Ishikawa (cell line): Measurements from ENCODE around the gene ZKSCAN8.

ENCODE experiments used
- CEBPB ChIP-seq: IDR thresholded peaks from 2 replicates; pipeline ENCODE4 v1.6.1; 2012
- CREB1 ChIP-seq: IDR thresholded peaks from 2 replicates; pipeline ENCODE4 v1.6.1; 2012; ENCODE audit warnings: low read depth
- EGR1 ChIP-seq: IDR thresholded peaks from 2 replicates; pipeline ENCODE4 v1.6.1; 2012
- EP300 ChIP-seq: IDR thresholded peaks from 2 replicates; pipeline ENCODE4 v1.6.1; 2012; ENCODE audit warnings: borderline replicate concordance
- FOXM1 ChIP-seq: IDR thresholded peaks from 2 replicates; pipeline ENCODE4 v1.6.1; 2012; ENCODE audit warnings: low read depth, borderline replicate concordance
- MAX ChIP-seq: IDR thresholded peaks from 2 replicates; pipeline ENCODE4 v1.6.1; 2012
- NFIC ChIP-seq: IDR thresholded peaks from 2 replicates; pipeline ENCODE4 v1.6.1; 2012
- RAD21 ChIP-seq: IDR thresholded peaks from 2 replicates; pipeline ENCODE4 v1.6.1; 2012; ENCODE audit warnings: low read depth
- TAF1 ChIP-seq: IDR thresholded peaks from 2 replicates; pipeline ENCODE4 v1.6.1; 2012; ENCODE audit warnings: low read depth, mild to moderate bottlenecking
- TCF12 ChIP-seq: IDR thresholded peaks from 2 replicates; pipeline ENCODE4 v1.6.1; 2012; ENCODE audit warnings: low read depth
- TEAD4 ChIP-seq: IDR thresholded peaks from 2 replicates; pipeline ENCODE4 v1.6.1; 2012
- USF1 ChIP-seq: IDR thresholded peaks from 2 replicates; pipeline ENCODE4 v1.6.1; 2012
- YY1 ChIP-seq: IDR thresholded peaks from 2 replicates; pipeline ENCODE4 v1.6.1; 2012; ENCODE audit warnings: low read depth
- ZBTB7A ChIP-seq: IDR thresholded peaks from 2 replicates; pipeline ENCODE4 v1.6.1; 2012; ENCODE audit warnings: low read depth
- TF ChIP-seq, protein P1 (sequence below): IDR thresholded peaks from 2 replicates; pipeline ENCODE4 v1.6.1; 2012; ENCODE audit warnings: low read depth, mild to moderate bottlenecking

Gene ZKSCAN8

DNA sequence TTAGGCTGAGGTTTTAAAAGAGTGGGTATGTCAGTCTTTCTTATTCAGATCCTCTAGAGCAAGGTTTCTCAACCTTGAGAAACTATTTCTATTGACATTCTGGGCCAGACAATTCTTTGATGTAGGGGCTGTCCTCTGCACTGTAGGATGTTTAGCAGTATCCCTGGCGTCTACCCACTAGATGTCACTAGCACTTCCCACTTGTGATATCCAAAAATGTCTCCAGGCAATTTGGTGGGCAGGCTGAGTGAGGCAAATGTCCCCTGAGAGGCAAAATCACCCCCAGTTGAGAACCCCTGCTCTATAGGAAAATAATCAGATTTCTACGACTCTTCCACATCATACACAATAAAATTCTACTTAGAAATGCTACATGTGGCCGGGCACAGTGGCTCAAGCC is 7.7 kb upstream of the ZKSCAN8 start:
- TF ChIP-seq RAD21 = peak; percentile 28; the same call in 1 of the 2 replicates
- no peak for TF ChIP-seq CREB1
- TF ChIP-seq EGR1 = no peak

DNA sequence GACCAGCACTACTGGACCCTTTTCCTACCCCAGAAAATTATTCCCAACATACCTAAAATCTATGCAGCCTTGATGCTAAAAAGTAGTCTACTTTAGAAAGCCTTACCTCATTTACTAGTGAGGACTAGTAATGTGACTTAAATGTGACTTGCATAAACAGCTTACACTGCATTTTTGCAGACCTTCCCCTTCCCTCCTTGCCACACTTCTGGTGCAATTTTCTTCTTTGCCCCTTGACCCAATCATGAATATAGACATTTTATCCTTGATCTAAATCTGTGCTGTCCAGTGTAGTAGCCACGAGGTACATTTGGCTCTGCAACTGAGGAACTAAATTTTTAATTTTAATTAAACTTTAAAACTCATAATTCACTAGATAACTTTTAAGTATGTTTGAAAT is 7.0 kb upstream of the ZKSCAN8 start:
- TF ChIP-seq, protein P1, sequence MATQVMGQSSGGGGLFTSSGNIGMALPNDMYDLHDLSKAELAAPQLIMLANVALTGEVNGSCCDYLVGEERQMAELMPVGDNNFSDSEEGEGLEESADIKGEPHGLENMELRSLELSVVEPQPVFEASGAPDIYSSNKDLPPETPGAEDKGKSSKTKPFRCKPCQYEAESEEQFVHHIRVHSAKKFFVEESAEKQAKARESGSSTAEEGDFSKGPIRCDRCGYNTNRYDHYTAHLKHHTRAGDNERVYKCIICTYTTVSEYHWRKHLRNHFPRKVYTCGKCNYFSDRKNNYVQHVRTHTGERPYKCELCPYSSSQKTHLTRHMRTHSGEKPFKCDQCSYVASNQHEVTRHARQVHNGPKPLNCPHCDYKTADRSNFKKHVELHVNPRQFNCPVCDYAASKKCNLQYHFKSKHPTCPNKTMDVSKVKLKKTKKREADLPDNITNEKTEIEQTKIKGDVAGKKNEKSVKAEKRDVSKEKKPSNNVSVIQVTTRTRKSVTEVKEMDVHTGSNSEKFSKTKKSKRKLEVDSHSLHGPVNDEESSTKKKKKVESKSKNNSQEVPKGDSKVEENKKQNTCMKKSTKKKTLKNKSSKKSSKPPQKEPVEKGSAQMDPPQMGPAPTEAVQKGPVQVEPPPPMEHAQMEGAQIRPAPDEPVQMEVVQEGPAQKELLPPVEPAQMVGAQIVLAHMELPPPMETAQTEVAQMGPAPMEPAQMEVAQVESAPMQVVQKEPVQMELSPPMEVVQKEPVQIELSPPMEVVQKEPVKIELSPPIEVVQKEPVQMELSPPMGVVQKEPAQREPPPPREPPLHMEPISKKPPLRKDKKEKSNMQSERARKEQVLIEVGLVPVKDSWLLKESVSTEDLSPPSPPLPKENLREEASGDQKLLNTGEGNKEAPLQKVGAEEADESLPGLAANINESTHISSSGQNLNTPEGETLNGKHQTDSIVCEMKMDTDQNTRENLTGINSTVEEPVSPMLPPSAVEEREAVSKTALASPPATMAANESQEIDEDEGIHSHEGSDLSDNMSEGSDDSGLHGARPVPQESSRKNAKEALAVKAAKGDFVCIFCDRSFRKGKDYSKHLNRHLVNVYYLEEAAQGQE = no peak
- TF ChIP-seq TEAD4 (no peak), CREB1 (no peak), MAX (no peak), TAF1 (no peak), TCF12 (no peak), EGR1 (no peak), ZBTB7A (no peak), USF1 (no peak), CEBPB (no peak), NFIC (no peak), FOXM1 (no peak), RAD21 (no peak), YY1 (no peak), EP300 (no peak)

DNA sequence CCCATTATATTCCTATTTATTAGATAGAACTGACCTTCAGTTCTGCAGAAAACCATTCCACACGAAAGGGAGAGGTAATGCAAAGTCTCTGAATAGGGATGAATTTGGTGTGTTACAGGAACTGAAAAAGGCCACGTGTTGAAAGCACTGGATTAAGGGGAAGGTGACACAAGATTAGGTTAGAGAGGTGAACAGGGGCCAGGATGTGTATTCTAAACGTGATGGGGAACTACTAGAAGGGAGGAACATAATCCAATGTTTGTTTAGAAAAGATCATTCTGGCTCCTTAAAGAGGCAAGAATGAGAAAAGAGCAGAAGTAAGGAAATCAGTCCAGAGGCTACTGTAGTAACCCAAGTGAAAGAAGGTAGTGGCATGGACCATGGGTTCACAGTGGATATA is 6.3 kb upstream of the ZKSCAN8 start:
- TF ChIP-seq, protein P1 = no peak
- no peak for TF ChIP-seq USF1

- TF ChIP-seq USF1 = no peak
- peak; percentile 92 for TF ChIP-seq NFIC
- TF ChIP-seq MAX = peak; percentile 71
- TF ChIP-seq CEBPB = no peak
- peak; percentile 94 for TF ChIP-seq ZBTB7A
- TF ChIP-seq TCF12 = peak; percentile 85
- 0 out of 2 replicates have a peak, but pooled peaks have one; percentile 24 for TF ChIP-seq EGR1
- peak; percentile 37; the same call in 1 of the 2 replicates for TF ChIP-seq CREB1
- TF ChIP-seq, protein P1 = no peak
- TF ChIP-seq TAF1 = peak; percentile 96
- peak; percentile 48 for TF ChIP-seq TEAD4
- no peak for TF ChIP-seq YY1
- peak; percentile 49; the same call in 1 of the 2 replicates for TF ChIP-seq EP300
- 0 out of 2 replicates have a peak, but pooled peaks have one; percentile 7 for TF ChIP-seq RAD21
- TF ChIP-seq FOXM1 = peak; percentile 69; the same call in 1 of the 2 replicates
These were observed 4.8 kb upstream of the ZKSCAN8 start for GRCh38 chr6:28136585-28137504.
